Activated T-cell treated with anti-CD3 and anti-CD28 coated beads, Interleukin-2, amount 50 U/mL, for 72 hours (primary cell): ENCODE results near the gene LBR. TPM values are rescaled to one million over a fixed set of nuclear protein-coding genes. Genes with fewer than 3 reads are reported as not detected.

ENCODE experiments used
- ATAC-seq, 2 donors: fragments of 150-1000 bp; cut with Tn5 transposase; replicated peaks in 1 of 2; 2 replicates each; pipeline ENCODE4 v1.10.0; 2021; ENCODE audit warnings: moderate library complexity in 2 of 2, mild to moderate bottlenecking in 1 of 2
- DNase-seq, 2 donors: peaks; one replicate each; pipeline ENCODE4 v3.0.0; 2021 to 2022; ENCODE audit warnings: mixed read lengths in 1 of 2
- H3K27ac Mint-ChIP-seq: one replicate; pipeline ENCODE4 v1.8.0; 2022; ENCODE audit warnings: mild to moderate bottlenecking, moderate library complexity, mixed read lengths
- H3K27me3 Mint-ChIP-seq: one replicate; pipeline ENCODE4 v1.8.0; 2022; ENCODE audit warnings: low read depth, mixed read lengths
- H3K36me3 Mint-ChIP-seq, 2 donors: one replicate each; pipeline ENCODE4 v1.8.0; 2022; ENCODE audit warnings: mixed read lengths in 2 of 2, mild to moderate bottlenecking in 1 of 2; ENCODE audit not compliant: insufficient read depth in 2 of 2
- H3K4me1 Mint-ChIP-seq: one replicate; pipeline ENCODE4 v1.8.0; 2022; ENCODE audit warnings: low read depth, mixed read lengths
- H3K4me3 Mint-ChIP-seq, 2 donors: one replicate each; pipeline ENCODE4 v1.8.0; 2022; ENCODE audit warnings: mild to moderate bottlenecking in 2 of 2, mixed read lengths in 2 of 2, moderate library complexity in 2 of 2
- H3K9me3 Mint-ChIP-seq, 2 donors: one replicate each; pipeline ENCODE4 v1.8.0; 2022; ENCODE audit warnings: mixed read lengths in 2 of 2
- total RNA-seq, 2 donors: library from RNA; stranded (reverse); gene quantifications; one replicate each; pipeline ENCODE4 v1.2.3, GENCODE V29; 2022

LBR gene
- total RNA-seq, 2 donors from 2014 or later = 152 to 163 TPM

- peaks cover 44% of the 10 kb centered on the region for H3K4me1 Mint-ChIP-seq
- no peaks in the 10 kb centered on the region for H3K27me3 Mint-ChIP-seq
- H3K36me3 Mint-ChIP-seq = no peaks in the 10 kb centered on the region
- no peak for ATAC-seq
- no peak for DNase-seq
- peak overlapping the region; percentile 5 for H3K27ac Mint-ChIP-seq
- no peaks in the 10 kb centered on the region for H3K9me3 Mint-ChIP-seq
- peak overlapping the region; percentile 96 for H3K4me3 Mint-ChIP-seq
Observed at GRCh38 chr1:225469051-225469450, 41.2 kb upstream of the LBR start.

- Mint-ChIP-seq H3K27me3 (no peaks in the 10 kb centered on the region), H3K27ac (peak overlapping the region; percentile 98), H3K4me3 (peak overlapping the region; percentile 96), H3K36me3 (no peaks in the 10 kb centered on the region), H3K4me1 (peaks cover 43% of the 10 kb centered on the region), H3K9me3 (no peaks in the 10 kb centered on the region)
- ATAC-seq = peak in 1 of 2 donors; percentile 12
- peak; percentile 35 to 39 for DNase-seq
Observed at GRCh38 chr1:225468270-225469020, 40.6 kb upstream of the LBR start.

GRCh38 chr1:225467193-225468020, 39.6 kb upstream of the LBR start:
- H3K4me1 Mint-ChIP-seq = peaks cover 44% of the 10 kb centered on the region
- H3K4me3 Mint-ChIP-seq = peak overlapping the region; percentile 96
- ATAC-seq (peak; percentile 91), DNase-seq (peak; percentile 84 to 85)
- H3K9me3 Mint-ChIP-seq = no peaks in the 10 kb centered on the region
- H3K27me3 Mint-ChIP-seq = no peaks in the 10 kb centered on the region
- peak overlapping the region; percentile 98 for H3K27ac Mint-ChIP-seq
- H3K36me3 Mint-ChIP-seq = no peaks in the 10 kb centered on the region

- Mint-ChIP-seq H3K27me3 (no peaks in the 10 kb centered on the region), H3K9me3 (no peaks in the 10 kb centered on the region), H3K4me1 (peaks cover 44% of the 10 kb centered on the region), H3K27ac (peak overlapping the region; percentile 98), H3K36me3 (no peaks in the 10 kb centered on the region), H3K4me3 (peak overlapping the region; percentile 96)
- DNase-seq (no peak), ATAC-seq (no peak)
Observed at GRCh38 chr1:225466848-225467192, 39.0 kb upstream of the LBR start.

GRCh38 chr1:225465793-225466517, 38.1 kb upstream of the LBR start:
- Mint-ChIP-seq H3K9me3 (no peaks in the 10 kb centered on the region), H3K4me3 (peak overlapping the region; percentile 63 to 66), H3K36me3 (no peaks in the 10 kb centered on the region), H3K27me3 (no peaks in the 10 kb centered on the region), H3K4me1 (peaks cover 47% of the 10 kb centered on the region), H3K27ac (peak overlapping the region; percentile 92)
- ATAC-seq (no peak), DNase-seq (no peak)

GRCh38 chr1:225464851-225465792, 37.3 kb upstream of the LBR start:
- ATAC-seq (no peak), DNase-seq (no peak)
- Mint-ChIP-seq H3K4me3 (no peak overlapping the region), H3K4me1 (peaks cover 56% of the 10 kb centered on the region), H3K9me3 (no peaks in the 10 kb centered on the region), H3K27me3 (no peaks in the 10 kb centered on the region), H3K27ac (no peak overlapping the region), H3K36me3 (no peaks in the 10 kb centered on the region)

GRCh38 chr1:225462714-225463574, 35.1 kb upstream of the LBR start:
- peak overlapping the region; percentile 42 for H3K27ac Mint-ChIP-seq
- no peaks in the 10 kb centered on the region for H3K36me3 Mint-ChIP-seq
- ATAC-seq = no peak
- DNase-seq = no peak
- H3K27me3 Mint-ChIP-seq = no peaks in the 10 kb centered on the region
- no peaks in the 10 kb centered on the region for H3K9me3 Mint-ChIP-seq
- H3K4me1 Mint-ChIP-seq = peaks cover 64% of the 10 kb centered on the region
- H3K4me3 Mint-ChIP-seq = no peak overlapping the region

- H3K27me3 Mint-ChIP-seq = no peaks in the 10 kb centered on the region
- no peak overlapping the region for H3K27ac Mint-ChIP-seq
- DNase-seq (no peak), ATAC-seq (no peak)
- peaks cover 65% of the 10 kb centered on the region for H3K4me1 Mint-ChIP-seq
- no peak overlapping the region for H3K4me3 Mint-ChIP-seq
- no peaks in the 10 kb centered on the region for H3K36me3 Mint-ChIP-seq
- no peaks in the 10 kb centered on the region for H3K9me3 Mint-ChIP-seq
Observed at GRCh38 chr1:225462429-225462713, 34.5 kb upstream of the LBR start.

- H3K36me3 Mint-ChIP-seq = no peaks in the 10 kb centered on the region
- no peaks in the 10 kb centered on the region for H3K9me3 Mint-ChIP-seq
- H3K27ac Mint-ChIP-seq = no peak overlapping the region
- DNase-seq (no peak), ATAC-seq (no peak)
- H3K4me3 Mint-ChIP-seq = no peak overlapping the region
- H3K27me3 Mint-ChIP-seq = no peaks in the 10 kb centered on the region
- peaks cover 59% of the 10 kb centered on the region for H3K4me1 Mint-ChIP-seq
Observed at GRCh38 chr1:225461533-225462428, 33.9 kb upstream of the LBR start.

- DNase-seq = peak; percentile 63 to 78
- H3K27me3 Mint-ChIP-seq = no peaks in the 10 kb centered on the region
- H3K27ac Mint-ChIP-seq = no peak overlapping the region
Observed at GRCh38 chr1:225460737-225461532, 33.1 kb upstream of the LBR start.

More at GRCh38 chr1:225460737-225461532, 33.1 kb upstream of the LBR start:
- Mint-ChIP-seq H3K9me3 (no peaks in the 10 kb centered on the region), H3K4me1 (peaks cover 52% of the 10 kb centered on the region), H3K4me3 (peak overlapping the region; percentile 35 to 52), H3K36me3 (no peaks in the 10 kb centered on the region)
- ATAC-seq = peak; percentile 92 to 93
